MM.1S (cell line): Measurements from ENCODE around the gene WDR38.

Source experiments
- DNase-seq: peaks from one replicate; pipeline ENCODE4 v3.0.0-alpha.2; 2015
- H2AFZ ChIP-seq: fragments of 300-600 bp; sonication (generic); 2 replicates; pipeline ENCODE4 v1.6.0; 2016; ENCODE audit warnings: antibody characterized with exemption, low read length
- H3F3A ChIP-seq: fragments of 300-600 bp; sonication (generic); 2 replicates; pipeline ENCODE4 v1.6.1; 2016; ENCODE audit warnings: mild to moderate bottlenecking, antibody characterized with exemption, low read length, moderate library complexity, mixed read lengths; ENCODE audit not compliant: insufficient read depth
- H3K27ac ChIP-seq: fragments of 300-600 bp; sonication (generic); 2 replicates; pipeline ENCODE4 v1.5.1; 2016; ENCODE audit warnings: mild to moderate bottlenecking, low read length
- H3K27me3 ChIP-seq: fragments of 300-600 bp; sonication (generic); replicated peaks from 2 replicates; pipeline ENCODE4 v1.6.0; 2016; ENCODE audit warnings: low read length; ENCODE audit not compliant: insufficient read depth
- H3K36me3 ChIP-seq: fragments of 300-600 bp; sonication (generic); replicated peaks from 2 replicates; pipeline ENCODE4 v1.6.1; 2016; ENCODE audit warnings: mild to moderate bottlenecking, low read length, mixed read lengths; ENCODE audit not compliant: insufficient read depth
- H3K4me1 ChIP-seq: fragments of 300-600 bp; sonication (generic); 2 replicates; pipeline ENCODE4 v1.6.1; 2016; ENCODE audit warnings: low read length, mixed read lengths
- H3K4me2 ChIP-seq: fragments of 300-600 bp; sonication (generic); 2 replicates; pipeline ENCODE4 v1.6.0; 2016; ENCODE audit warnings: low read depth, low read length
- H3K4me3 ChIP-seq: fragments of 300-600 bp; sonication (generic); 2 replicates; pipeline ENCODE4 v1.5.1; 2016; ENCODE audit warnings: low read length, mixed read lengths
- H3K79me2 ChIP-seq: fragments of 300-600 bp; sonication (generic); 2 replicates; pipeline ENCODE4 v1.6.1; 2016; ENCODE audit warnings: mixed run types, low read length, mixed read lengths
- H3K9ac ChIP-seq: fragments of 300-600 bp; sonication (generic); 2 replicates; pipeline ENCODE4 v1.6.1; 2016; ENCODE audit warnings: low read length, mixed read lengths
- H3K9me2 ChIP-seq: fragments of 300-600 bp; sonication (generic); replicated peaks from 2 replicates; pipeline ENCODE4 v1.6.1; 2016; ENCODE audit warnings: mild to moderate bottlenecking, low read length, mixed read lengths; ENCODE audit not compliant: insufficient read depth
- H3K9me3 ChIP-seq: fragments of 300-600 bp; sonication (generic); replicated peaks from 2 replicates; pipeline ENCODE4 v1.6.1; 2016; ENCODE audit warnings: mild to moderate bottlenecking, low read length, mixed read lengths; ENCODE audit not compliant: insufficient read depth
- H4K20me1 ChIP-seq: fragments of 300-600 bp; sonication (generic); 2 replicates; pipeline ENCODE4 v1.6.1; 2016; ENCODE audit warnings: mild to moderate bottlenecking, low read length, moderate library complexity, mixed read lengths; ENCODE audit not compliant: insufficient read depth
- CTCF ChIP-seq: fragments of 300-600 bp; sonication (generic); IDR thresholded peaks from 2 replicates; pipeline ENCODE4 v1.5.1; 2016; ENCODE audit warnings: antibody characterized with exemption, low read length, mixed read lengths
- EZH2 ChIP-seq: fragments of 300-600 bp; sonication (generic); optimal IDR thresholded peaks from 2 replicates; pipeline ENCODE3; 2017; ENCODE audit warnings: low read depth, mild to moderate bottlenecking, antibody characterized with exemption, low read length, mixed read lengths
- EZH2phosphoT487 ChIP-seq: fragments of 300-600 bp; sonication (generic); IDR thresholded peaks from 2 replicates; pipeline ENCODE4 v1.6.1; 2018; ENCODE audit warnings: antibody characterized with exemption, low read length

WDR38 gene

GRCh38 chr9:124854161-124854560 lies 901 bp downstream of the WDR38 start:
- H3K9ac ChIP-seq = no peak overlapping the region
- peaks cover 52% of the 10 kb centered on the region for H3F3A ChIP-seq
- H3K27ac ChIP-seq = no peak overlapping the region
- H3K4me3 ChIP-seq = no peak overlapping the region
- no peaks in the 10 kb centered on the region for H3K9me3 ChIP-seq
- 0 out of 2 replicates have a peak, but pooled peaks cover 8% of the 10 kb centered on the region for H3K4me1 ChIP-seq
- peaks cover 3% of the 10 kb centered on the region; the same call in 1 of the 2 replicates for H3K36me3 ChIP-seq
- no peak overlapping the region for H2AFZ ChIP-seq
- H3K4me2 ChIP-seq = no peak overlapping the region
- TF ChIP-seq EZH2 = no peak
- no peak for TF ChIP-seq CTCF
- TF ChIP-seq EZH2phosphoT487 = no peak
- peaks cover 24% of the 10 kb centered on the region for H4K20me1 ChIP-seq
- no peaks in the 10 kb centered on the region for H3K9me2 ChIP-seq
- H3K27me3 ChIP-seq = no peaks in the 10 kb centered on the region
- peaks cover 11% of the 10 kb centered on the region for H3K79me2 ChIP-seq
- no peak for DNase-seq

- Histone ChIP-seq H3K27ac (no peak overlapping the region), H3K79me2 (peaks cover 17% of the 10 kb centered on the region), H3K9ac (no peak overlapping the region), H3K27me3 (no peaks in the 10 kb centered on the region), H3K9me2 (no peaks in the 10 kb centered on the region), H3K4me2 (no peak overlapping the region), H3K4me3 (no peak overlapping the region), H3K36me3 (peaks cover 8% of the 10 kb centered on the region), H2AFZ (no peak overlapping the region), H3F3A (peaks cover 58% of the 10 kb centered on the region), H3K9me3 (no peaks in the 10 kb centered on the region), H4K20me1 (peaks cover 30% of the 10 kb centered on the region), H3K4me1 (peaks cover 10% of the 10 kb centered on the region; the same call in 1 of the 2 replicates)
- TF ChIP-seq CTCF = no peak
- no peak for TF ChIP-seq EZH2phosphoT487
- TF ChIP-seq EZH2 = no peak
- DNase-seq = no peak
These were observed 1.6 kb downstream of the WDR38 start for GRCh38 chr9:124854822-124855221.

- Histone ChIP-seq H3K4me3 (no peak overlapping the region), H3F3A (peaks cover 66% of the 10 kb centered on the region), H3K27me3 (no peaks in the 10 kb centered on the region), H3K9me2 (no peaks in the 10 kb centered on the region), H3K4me1 (peaks cover 17% of the 10 kb centered on the region; the same call in 1 of the 2 replicates), H3K27ac (no peak overlapping the region), H3K4me2 (no peak overlapping the region), H4K20me1 (peaks cover 38% of the 10 kb centered on the region), H3K9ac (no peak overlapping the region), H3K36me3 (peaks cover 14% of the 10 kb centered on the region), H3K9me3 (no peaks in the 10 kb centered on the region), H2AFZ (no peak overlapping the region), H3K79me2 (peaks cover 25% of the 10 kb centered on the region)
- TF ChIP-seq EZH2 (no peak), CTCF (no peak), EZH2phosphoT487 (no peak)
- DNase-seq = no peak
These were observed 2.3 kb downstream of the WDR38 start for GRCh38 chr9:124855566-124855943.
